ENCODE measurements around the gene KCNK1.

The KCNK1 gene

GRCh38 chr1:233714631-233715217 is 100.8 kb downstream of the KCNK1 start:
- DNase-seq (ENCODE audit: low read depth), result no peak
- TF ChIP-seq CTCF (conservative IDR thresholded peaks at IDR 0.05; ENCODE audit: low read depth, low read length), result no peak
- H3K4me3 ChIP-seq (ENCODE audit: low read length), result no peak overlapping the region

DNA sequence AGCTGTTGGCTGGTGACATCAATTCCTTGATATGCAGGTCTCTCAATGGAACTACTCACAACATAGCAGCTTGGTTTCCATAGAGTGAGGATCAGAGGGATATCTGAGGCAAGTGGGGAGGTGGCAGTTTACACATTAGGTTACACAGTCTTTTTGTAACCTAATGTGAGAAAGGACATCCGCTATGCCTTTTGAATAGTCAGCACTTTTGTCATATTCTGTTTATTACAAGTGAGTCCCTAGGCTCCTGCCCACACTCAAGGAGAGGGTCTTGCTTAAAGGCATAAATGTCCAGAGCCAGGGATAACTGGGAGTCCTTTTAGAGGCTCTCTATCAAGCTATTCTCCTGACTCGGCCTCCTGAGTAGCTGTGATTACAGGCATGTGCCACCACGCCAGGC is 104.2 kb downstream of the KCNK1 start:
- TF ChIP-seq CTCF (conservative IDR thresholded peaks at IDR 0.05; ENCODE audit: low read depth, low read length), result no peak
- H3K4me3 ChIP-seq (ENCODE audit: low read length), result no peak overlapping the region
- DNase-seq (ENCODE audit: low read depth), result no peak

- no peak for TF ChIP-seq CTCF (conservative IDR thresholded peaks at IDR 0.05; ENCODE audit: low read depth, low read length)
- no peak for DNase-seq (ENCODE audit: low read depth)
- H3K4me3 ChIP-seq (ENCODE audit: low read length), result no peak overlapping the region
Measured at GRCh38 chr1:233719655-233720341, 105.9 kb downstream of the KCNK1 start.

GRCh38 chr1:233721004-233721595 is 107.2 kb downstream of the KCNK1 start:
- no peak for DNase-seq (ENCODE audit: low read depth)
- no peak for TF ChIP-seq CTCF (conservative IDR thresholded peaks at IDR 0.05; ENCODE audit: low read depth, low read length)
- H3K4me3 ChIP-seq (ENCODE audit: low read length), result no peak overlapping the region

Measured in retinal pigment epithelial cell (primary cell).